ENCODE measurements around the gene PCDHA9.

Gene PCDHA9

DNA sequence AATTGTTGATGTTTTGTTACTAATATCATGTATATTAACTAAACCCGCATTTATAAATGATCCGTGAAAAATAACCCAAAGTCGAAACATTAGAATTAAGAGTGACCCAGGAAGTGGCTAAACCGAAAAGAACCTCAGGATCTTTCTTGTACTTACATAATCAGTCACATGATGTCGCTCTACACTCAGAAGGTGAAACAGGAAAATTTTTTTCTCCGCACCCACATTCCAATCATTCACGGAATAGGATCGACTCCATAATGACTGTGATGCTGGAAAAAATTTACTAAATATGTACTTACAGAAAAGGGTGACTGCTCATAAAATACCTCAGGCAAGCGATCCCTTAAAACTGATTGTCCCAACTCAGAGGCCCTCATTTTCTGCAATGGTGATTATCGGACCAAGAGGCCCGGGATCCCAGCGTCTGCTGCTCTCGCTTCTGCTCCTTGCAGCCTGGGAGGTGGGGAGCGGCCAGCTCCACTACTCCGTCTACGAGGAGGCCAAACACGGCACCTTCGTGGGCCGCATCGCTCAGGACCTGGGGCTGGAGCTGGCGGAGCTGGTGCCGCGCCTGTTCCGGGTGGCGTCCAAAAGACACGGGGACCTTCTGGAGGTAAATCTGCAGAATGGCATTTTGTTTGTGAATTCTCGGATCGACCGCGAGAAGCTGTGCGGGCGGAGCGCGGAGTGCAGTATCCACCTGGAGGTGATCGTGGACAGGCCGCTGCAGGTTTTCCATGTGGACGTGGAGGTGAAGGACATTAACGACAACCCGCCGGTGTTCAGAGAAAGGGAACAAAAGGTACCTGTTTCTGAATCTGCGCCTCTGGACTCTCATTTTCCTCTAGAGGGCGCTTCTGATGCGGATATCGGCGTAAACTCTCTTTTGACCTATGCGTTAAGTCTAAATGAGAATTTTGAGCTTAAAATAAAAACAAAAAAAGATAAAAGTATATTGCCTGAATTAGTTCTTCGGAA, 27.2 kb downstream of the PCDHA9 start, which contains the start of gene PCDHA12:
Gene PCDHA12, plus strand, starts transcription at position 224 of the 981 bp plus-strand sequence. Its CDS starts 165 bp downstream, at position 389.
- no peak for TF ChIP-seq RAD21 (IDR thresholded peaks at IDR 0.05; ENCODE audit: low read depth)

DNA sequence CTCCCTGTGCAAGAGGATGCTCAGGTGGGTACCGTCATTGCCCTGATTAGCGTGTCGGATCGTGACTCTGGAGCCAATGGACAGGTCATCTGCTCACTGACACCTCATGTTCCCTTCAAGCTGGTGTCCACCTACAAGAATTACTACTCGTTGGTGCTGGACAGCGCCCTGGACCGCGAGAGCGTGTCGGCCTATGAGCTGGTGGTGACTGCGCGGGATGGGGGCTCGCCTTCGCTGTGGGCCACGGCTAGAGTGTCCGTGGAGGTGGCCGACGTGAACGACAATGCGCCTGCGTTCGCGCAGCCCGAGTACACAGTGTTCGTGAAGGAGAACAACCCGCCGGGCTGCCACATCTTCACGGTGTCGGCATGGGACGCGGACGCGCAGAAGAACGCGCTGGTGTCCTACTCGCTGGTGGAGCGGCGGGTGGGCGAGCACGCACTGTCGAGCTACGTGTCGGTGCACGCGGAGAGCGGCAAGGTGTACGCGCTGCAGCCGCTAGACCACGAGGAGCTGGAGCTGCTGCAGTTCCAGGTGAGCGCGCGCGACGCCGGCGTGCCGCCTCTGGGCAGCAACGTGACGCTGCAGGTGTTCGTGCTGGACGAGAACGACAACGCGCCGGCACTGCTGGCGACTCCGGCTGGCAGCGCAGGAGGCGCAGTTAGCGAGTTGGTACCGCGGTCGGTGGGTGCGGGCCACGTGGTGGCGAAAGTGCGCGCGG, 28.5 kb downstream of the PCDHA9 start:
- TF ChIP-seq, protein P1, sequence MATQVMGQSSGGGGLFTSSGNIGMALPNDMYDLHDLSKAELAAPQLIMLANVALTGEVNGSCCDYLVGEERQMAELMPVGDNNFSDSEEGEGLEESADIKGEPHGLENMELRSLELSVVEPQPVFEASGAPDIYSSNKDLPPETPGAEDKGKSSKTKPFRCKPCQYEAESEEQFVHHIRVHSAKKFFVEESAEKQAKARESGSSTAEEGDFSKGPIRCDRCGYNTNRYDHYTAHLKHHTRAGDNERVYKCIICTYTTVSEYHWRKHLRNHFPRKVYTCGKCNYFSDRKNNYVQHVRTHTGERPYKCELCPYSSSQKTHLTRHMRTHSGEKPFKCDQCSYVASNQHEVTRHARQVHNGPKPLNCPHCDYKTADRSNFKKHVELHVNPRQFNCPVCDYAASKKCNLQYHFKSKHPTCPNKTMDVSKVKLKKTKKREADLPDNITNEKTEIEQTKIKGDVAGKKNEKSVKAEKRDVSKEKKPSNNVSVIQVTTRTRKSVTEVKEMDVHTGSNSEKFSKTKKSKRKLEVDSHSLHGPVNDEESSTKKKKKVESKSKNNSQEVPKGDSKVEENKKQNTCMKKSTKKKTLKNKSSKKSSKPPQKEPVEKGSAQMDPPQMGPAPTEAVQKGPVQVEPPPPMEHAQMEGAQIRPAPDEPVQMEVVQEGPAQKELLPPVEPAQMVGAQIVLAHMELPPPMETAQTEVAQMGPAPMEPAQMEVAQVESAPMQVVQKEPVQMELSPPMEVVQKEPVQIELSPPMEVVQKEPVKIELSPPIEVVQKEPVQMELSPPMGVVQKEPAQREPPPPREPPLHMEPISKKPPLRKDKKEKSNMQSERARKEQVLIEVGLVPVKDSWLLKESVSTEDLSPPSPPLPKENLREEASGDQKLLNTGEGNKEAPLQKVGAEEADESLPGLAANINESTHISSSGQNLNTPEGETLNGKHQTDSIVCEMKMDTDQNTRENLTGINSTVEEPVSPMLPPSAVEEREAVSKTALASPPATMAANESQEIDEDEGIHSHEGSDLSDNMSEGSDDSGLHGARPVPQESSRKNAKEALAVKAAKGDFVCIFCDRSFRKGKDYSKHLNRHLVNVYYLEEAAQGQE (IDR thresholded peaks at IDR 0.05; ENCODE audit: low read depth): peak; percentile 36; the same call in 1 of the 2 replicates

DNA sequence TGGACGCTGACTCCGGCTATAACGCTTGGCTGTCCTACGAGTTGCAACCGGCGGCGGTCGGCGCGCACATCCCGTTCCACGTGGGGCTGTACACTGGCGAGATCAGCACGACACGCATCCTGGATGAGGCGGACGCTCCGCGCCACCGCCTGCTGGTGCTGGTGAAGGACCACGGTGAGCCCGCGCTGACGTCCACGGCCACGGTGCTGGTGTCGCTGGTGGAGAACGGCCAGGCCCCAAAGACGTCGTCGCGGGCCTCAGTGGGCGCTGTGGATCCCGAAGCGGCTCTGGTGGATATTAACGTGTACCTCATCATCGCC, 29.0 kb downstream of the PCDHA9 start:
- TF ChIP-seq TCF12 (IDR thresholded peaks at IDR 0.05; ENCODE audit: low read depth): no peak
- TF ChIP-seq TAF1 (IDR thresholded peaks at IDR 0.05; ENCODE audit: low read depth): no peak
- TF ChIP-seq, protein P1 (IDR thresholded peaks at IDR 0.05; ENCODE audit: low read depth): no peak
- no peak for TF ChIP-seq NFIC (IDR thresholded peaks at IDR 0.05)
- no peak for TF ChIP-seq CREB1 (IDR thresholded peaks at IDR 0.05; ENCODE audit: low read depth)
- TF ChIP-seq ZBTB7A (IDR thresholded peaks at IDR 0.05; ENCODE audit: low read depth): no peak

DNA sequence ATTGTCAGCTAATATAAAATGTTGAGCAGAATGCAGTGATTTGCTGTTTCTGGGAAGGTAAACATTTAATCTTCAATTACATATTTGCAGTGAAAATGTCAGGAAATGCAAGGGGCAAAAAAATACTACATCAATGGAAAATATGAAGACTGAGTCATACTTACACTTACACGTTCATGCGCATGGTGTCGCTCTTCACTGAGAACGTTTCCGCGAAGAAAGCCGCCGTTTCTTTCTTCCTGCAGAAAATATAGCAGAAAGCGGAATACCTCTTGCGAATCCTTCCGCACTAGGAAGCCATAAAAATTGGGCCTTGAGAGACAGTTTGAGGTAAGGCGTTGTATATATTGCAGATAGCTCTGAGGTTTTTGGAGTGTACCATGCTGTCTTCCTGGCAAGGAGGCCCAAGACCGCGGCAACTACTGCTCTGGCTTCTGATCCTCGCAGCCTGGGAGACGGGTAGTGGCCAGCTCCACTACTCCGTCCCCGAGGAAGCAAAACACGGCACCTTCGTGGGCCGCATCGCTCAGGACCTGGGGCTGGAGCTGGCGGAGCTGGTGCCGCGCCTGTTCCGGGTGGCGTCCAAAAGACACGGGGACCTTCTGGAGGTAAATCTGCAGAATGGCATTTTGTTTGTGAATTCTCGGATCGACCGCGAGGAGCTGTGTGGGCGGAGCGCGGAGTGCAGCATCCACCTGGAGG, 33.9 kb downstream of the PCDHA9 start, which contains the start of gene PCDHA13:
Gene PCDHA13, plus strand, starts transcription at position 236 of the 702 bp plus-strand sequence. Its CDS starts 145 bp downstream, at position 381.
- TF ChIP-seq TCF12 (IDR thresholded peaks at IDR 0.05; ENCODE audit: low read depth) (no peak), FOXM1 (IDR thresholded peaks at IDR 0.05; ENCODE audit: borderline replicate concordance, low read depth) (no peak), YY1 (IDR thresholded peaks at IDR 0.05; ENCODE audit: low read depth) (no peak), EGR1 (IDR thresholded peaks at IDR 0.05) (no peak), CEBPB (IDR thresholded peaks at IDR 0.05) (no peak), EP300 (IDR thresholded peaks at IDR 0.05; ENCODE audit: borderline replicate concordance) (no peak), ZBTB7A (IDR thresholded peaks at IDR 0.05; ENCODE audit: low read depth) (no peak), NFIC (IDR thresholded peaks at IDR 0.05) (no peak), TAF1 (IDR thresholded peaks at IDR 0.05; ENCODE audit: low read depth) (no peak), CREB1 (IDR thresholded peaks at IDR 0.05; ENCODE audit: low read depth) (no peak)
- TF ChIP-seq, protein P1 (IDR thresholded peaks at IDR 0.05; ENCODE audit: low read depth): no peak

DNA sequence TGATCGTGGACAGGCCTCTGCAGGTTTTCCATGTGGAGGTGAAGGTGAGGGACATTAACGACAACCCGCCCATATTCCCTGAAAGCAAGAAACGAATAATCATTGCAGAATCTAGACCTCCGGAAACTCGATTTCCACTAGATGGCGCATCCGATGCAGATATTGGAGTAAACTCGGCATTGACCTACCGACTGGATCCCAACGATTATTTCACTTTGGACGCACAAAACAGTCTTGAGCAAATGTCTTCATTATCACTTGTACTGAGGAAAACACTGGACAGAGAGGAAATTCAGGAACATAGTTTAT, 34.4 kb downstream of the PCDHA9 start:
- no peak for TF ChIP-seq EP300 (IDR thresholded peaks at IDR 0.05; ENCODE audit: borderline replicate concordance)
- TF ChIP-seq TAF1 (IDR thresholded peaks at IDR 0.05; ENCODE audit: low read depth): no peak
- no peak for TF ChIP-seq YY1 (IDR thresholded peaks at IDR 0.05; ENCODE audit: low read depth)
- peak; percentile 50 for TF ChIP-seq RAD21 (IDR thresholded peaks at IDR 0.05; ENCODE audit: low read depth)
- TF ChIP-seq ZBTB7A (IDR thresholded peaks at IDR 0.05; ENCODE audit: low read depth): no peak
- TF ChIP-seq CEBPB (IDR thresholded peaks at IDR 0.05): no peak

DNA sequence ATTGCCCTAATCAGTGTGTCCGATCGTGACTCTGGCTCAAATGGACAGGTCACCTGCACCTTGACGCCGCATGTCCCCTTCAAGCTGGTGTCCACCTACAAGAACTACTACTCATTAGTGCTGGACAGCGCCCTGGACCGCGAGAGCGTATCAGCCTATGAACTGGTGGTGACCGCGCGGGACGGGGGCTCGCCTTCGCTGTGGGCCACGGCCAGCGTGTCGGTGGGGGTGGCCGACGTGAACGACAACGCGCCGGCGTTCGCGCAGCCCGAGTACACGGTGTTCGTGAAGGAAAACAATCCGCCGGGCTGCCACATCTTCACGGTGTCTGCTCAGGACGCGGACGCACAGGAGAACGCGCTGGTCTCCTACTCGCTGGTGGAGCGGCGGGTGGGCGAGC, 35.2 kb downstream of the PCDHA9 start:
- TF ChIP-seq EP300 (IDR thresholded peaks at IDR 0.05; ENCODE audit: borderline replicate concordance) (no peak), ZBTB7A (IDR thresholded peaks at IDR 0.05; ENCODE audit: low read depth) (no peak), TAF1 (IDR thresholded peaks at IDR 0.05; ENCODE audit: low read depth) (no peak)
- TF ChIP-seq, protein P2, sequence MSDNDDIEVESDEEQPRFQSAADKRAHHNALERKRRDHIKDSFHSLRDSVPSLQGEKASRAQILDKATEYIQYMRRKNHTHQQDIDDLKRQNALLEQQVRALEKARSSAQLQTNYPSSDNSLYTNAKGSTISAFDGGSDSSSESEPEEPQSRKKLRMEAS (IDR thresholded peaks at IDR 0.05): no peak
- TF ChIP-seq, protein P1 (IDR thresholded peaks at IDR 0.05; ENCODE audit: low read depth): peak; percentile 45; the same call in 1 of the 2 replicates
